Activated CD4-positive, CD25-positive, alpha-beta regulatory T cell treated with anti-CD3 and anti-CD28 coated beads, Interleukin-2, amount 50 U/mL, for 72 hours (primary cell): Measurements from ENCODE around the gene ICAM2.
A peak's percentile ranks its signal among the peaks of the same experiment; 100 is the strongest.
"Not testable (repeated sequence)": the region's sequence is repeated elsewhere in the genome, so short reads cannot be mapped to it uniquely, and the experiment has no call there.

Experiments used
- DNase-seq: peaks from one replicate; pipeline ENCODE4 v3.0.0; 2021

The ICAM2 gene

GRCh38 chr17:63993368-63993985 is 27.0 kb downstream of the ICAM2 start:
- peak; percentile 24 for DNase-seq

- no peak for DNase-seq
Measured at GRCh38 chr17:63991611-63992010, 28.8 kb downstream of the ICAM2 start.

GRCh38 chr17:63989622-63990345 is 30.6 kb downstream of the ICAM2 start:
- DNase-seq, result no peak

- DNase-seq, result no peak
Measured at GRCh38 chr17:63988741-63989621, 31.5 kb downstream of the ICAM2 start.

GRCh38 chr17:63988127-63988478 is 32.3 kb downstream of the ICAM2 start:
- DNase-seq, result no peak

- DNase-seq, result no peak
Measured at GRCh38 chr17:63987221-63988126, 33.0 kb downstream of the ICAM2 start.

- no peak for DNase-seq
Measured at GRCh38 chr17:63986821-63987220, 33.6 kb downstream of the ICAM2 start.

- DNase-seq, result no peak
Measured at GRCh38 chr17:63985387-63986140, 34.9 kb downstream of the ICAM2 start.

GRCh38 chr17:63984651-63985386 is 35.6 kb downstream of the ICAM2 start:
- DNase-seq, result no peak

GRCh38 chr17:63984236-63984635 is 36.2 kb downstream of the ICAM2 start:
- no peak for DNase-seq

- DNase-seq, result no peak
Measured at GRCh38 chr17:63983320-63983719, 37.1 kb downstream of the ICAM2 start.

GRCh38 chr17:63982641-63983040 is 37.8 kb downstream of the ICAM2 start:
- not testable (repeated sequence) for DNase-seq

GRCh38 chr17:63978272-63979200 is 41.9 kb downstream of the ICAM2 start:
- DNase-seq, result no peak

GRCh38 chr17:63976702-63977101 is 43.7 kb downstream of the ICAM2 start:
- no peak for DNase-seq

GRCh38 chr17:63975541-63976092 is 44.8 kb downstream of the ICAM2 start:
- DNase-seq, result no peak

GRCh38 chr17:63974594-63975192 is 45.7 kb downstream of the ICAM2 start:
- DNase-seq, result no peak

GRCh38 chr17:63973930-63974593 is 46.4 kb downstream of the ICAM2 start:
- no peak for DNase-seq

- DNase-seq, result no peak
Measured at GRCh38 chr17:63973247-63973646, 47.2 kb downstream of the ICAM2 start.

- DNase-seq, result no peak
Measured at GRCh38 chr17:63972796-63973195, 47.6 kb downstream of the ICAM2 start, which contains the start of gene SCN4A. SCN4A (minus strand) TSS chr17:63972918; CDS start chr17:63972841, 77 bp downstream.
